HL-60 (cell line): ENCODE measurements around the gene MIOX.

Source experiments
- CTCF ChIP-seq: IDR thresholded peaks from one replicate; pipeline ENCODE4 v1.5.1; 2011; ENCODE audit warnings: low read length, control low read depth, inconsistent platforms; ENCODE audit not compliant: insufficient read depth
- POLR2AphosphoS5 ChIP-seq: IDR thresholded peaks from 2 replicates; pipeline ENCODE4 v1.6.1; 2012; ENCODE audit warnings: low read depth

- TF ChIP-seq POLR2AphosphoS5, result no peak
- no peak for TF ChIP-seq CTCF
Measured at GRCh38 chr22:50518606-50519005, 31.9 kb downstream of the MIOX start.
